HUES64 (cell line): ENCODE results near the gene RAB6B.

Experiments used
- H3K27ac ChIP-seq: 2 replicates; pipeline ENCODE4 v1.7.0; 2013; ENCODE audit warnings: low read depth, low read length, inconsistent platforms
- H3K27me3 ChIP-seq: 2 replicates; pipeline ENCODE4 v1.6.1; 2013; ENCODE audit warnings: mild to moderate bottlenecking, low read length; ENCODE audit not compliant: insufficient read depth
- H3K36me3 ChIP-seq: 2 replicates; pipeline ENCODE4 v1.6.1; 2013; ENCODE audit warnings: mild to moderate bottlenecking, low read length; ENCODE audit not compliant: insufficient read depth
- H3K4me1 ChIP-seq: 2 replicates; pipeline ENCODE4 v1.6.1; 2013; ENCODE audit warnings: mild to moderate bottlenecking, low read length, moderate library complexity; ENCODE audit not compliant: insufficient read depth
- H3K4me3 ChIP-seq: 2 replicates; pipeline ENCODE4 v1.5.1; 2013; ENCODE audit warnings: mild to moderate bottlenecking, low read length, moderate library complexity
- H3K9ac ChIP-seq: 2 replicates; pipeline ENCODE4 v1.6.1; 2013; ENCODE audit warnings: mild to moderate bottlenecking, low read depth, low read length
- H3K9me3 ChIP-seq: 2 replicates; pipeline ENCODE4 v1.6.1; 2013; ENCODE audit warnings: low read depth, low read length; ENCODE audit not compliant: insufficient read depth
- WGBS: fragments of 150-250, 120-280 bp; methylation state at CpG from one replicate; pipeline ENCODE4 v1.1.7; 2013; ENCODE audit warnings: missing lambda C conversion rate; 5-methylcytosine and 5-hydroxymethylcytosine counted together

RAB6B gene

DNA sequence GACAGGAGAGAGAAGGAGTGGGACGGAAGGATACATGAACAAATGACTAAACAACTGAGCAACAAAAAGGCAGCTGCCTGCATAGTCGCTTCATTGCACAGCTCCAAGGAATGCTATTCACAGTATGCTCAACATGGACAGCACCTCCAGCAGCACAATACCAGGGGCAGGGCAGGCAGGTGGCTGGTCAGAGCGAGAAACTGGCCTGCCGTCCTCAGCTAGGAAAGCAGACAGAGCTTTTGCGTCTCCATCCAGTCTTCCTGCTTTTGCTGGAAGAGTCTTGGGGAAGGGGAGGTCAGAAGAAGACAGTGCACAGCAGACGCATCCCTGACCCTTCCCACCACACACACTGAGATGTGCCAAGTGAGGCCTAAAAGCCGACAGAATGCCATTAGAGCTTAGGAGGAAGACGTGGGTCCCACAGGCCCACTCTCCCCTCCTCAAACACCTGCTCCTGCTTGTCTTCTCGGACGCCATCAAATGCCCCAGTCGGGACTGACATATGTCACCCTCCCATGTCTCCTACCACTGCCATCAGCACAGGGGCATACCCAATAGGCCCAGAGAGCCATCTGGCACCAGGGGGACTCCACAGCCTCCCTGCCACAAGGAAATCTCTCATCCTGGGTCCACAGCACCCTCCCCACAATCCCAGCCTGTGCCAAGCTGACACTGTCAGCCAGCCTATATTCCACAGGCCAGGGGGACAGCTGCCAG is 3.9 kb downstream of the RAB6B start:
- no peak overlapping the region for H3K27ac ChIP-seq
- no peak overlapping the region for H3K4me3 ChIP-seq
- peaks cover 40% of the 10 kb centered on the region for H3K27me3 ChIP-seq
- WGBS, result 91% methylated on average over 11 of the region's 11 CpGs
- H3K36me3 ChIP-seq, result no peaks in the 10 kb centered on the region
- H3K9ac ChIP-seq, result no peak overlapping the region
- no peaks in the 10 kb centered on the region for H3K9me3 ChIP-seq
- H3K4me1 ChIP-seq, result peaks cover 18% of the 10 kb centered on the region

DNA sequence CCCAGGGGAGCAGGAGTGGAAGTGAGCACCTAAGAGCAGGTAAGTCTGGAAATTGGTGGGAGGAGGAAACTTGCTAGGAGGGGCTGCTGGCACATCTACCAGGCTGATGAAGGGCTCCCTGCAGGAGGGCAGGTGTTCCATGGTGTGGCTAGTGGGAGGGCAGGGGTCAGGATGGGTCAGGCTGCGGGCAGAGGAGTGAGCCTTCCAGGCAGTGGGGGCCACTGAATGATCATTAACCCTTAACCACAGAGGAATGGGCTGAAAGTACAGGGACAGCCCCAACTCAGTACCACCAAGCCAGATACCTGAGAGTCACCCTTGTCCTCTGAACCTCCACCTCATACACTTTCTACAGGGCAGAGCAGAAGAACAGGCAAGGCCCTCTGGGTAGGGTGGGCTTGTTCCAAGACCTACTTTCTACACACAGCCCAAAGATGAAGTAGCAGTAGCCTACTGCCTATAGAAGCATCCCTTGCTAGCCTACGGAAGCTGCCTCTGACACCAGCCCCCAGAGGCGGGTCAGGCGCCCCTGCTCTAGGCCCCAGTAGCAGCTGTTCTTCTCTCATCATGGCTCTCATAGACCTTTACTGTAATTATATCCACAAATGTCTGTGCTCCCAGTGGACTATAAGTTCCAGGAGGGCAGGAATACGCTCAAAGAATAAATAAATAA is 4.6 kb downstream of the RAB6B start:
- WGBS, result 91% methylated on average over 5 of the region's 5 CpGs
- Histone ChIP-seq H3K4me3 (no peak overlapping the region), H3K9ac (no peak overlapping the region), H3K36me3 (no peaks in the 10 kb centered on the region), H3K9me3 (no peaks in the 10 kb centered on the region), H3K4me1 (peaks cover 18% of the 10 kb centered on the region), H3K27ac (no peak overlapping the region), H3K27me3 (peaks cover 33% of the 10 kb centered on the region)

DNA sequence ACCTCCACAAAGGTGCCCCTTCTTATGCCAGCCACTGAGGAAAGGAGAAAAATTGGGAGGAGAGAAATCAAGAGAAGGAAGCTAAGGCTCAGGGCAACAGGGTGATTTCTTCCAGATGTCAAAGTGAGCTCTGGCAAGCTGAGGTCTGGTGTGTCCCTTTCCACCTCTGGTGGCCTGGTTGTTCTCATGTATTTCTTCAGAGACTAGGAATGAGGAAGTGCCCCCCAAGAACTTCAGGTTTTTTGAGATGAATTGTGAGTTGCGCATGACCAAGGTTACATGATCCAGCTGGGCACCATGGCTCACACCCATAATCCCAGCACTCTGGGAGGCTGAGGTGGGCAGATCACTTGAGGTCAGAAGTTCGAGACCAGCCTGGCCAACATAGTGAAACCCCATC is 5.6 kb downstream of the RAB6B start:
- WGBS, result 93% methylated on average over 2 of the region's 2 CpGs
- no peak overlapping the region for H3K4me3 ChIP-seq
- no peak overlapping the region for H3K27ac ChIP-seq
- H3K9me3 ChIP-seq, result no peaks in the 10 kb centered on the region
- H3K36me3 ChIP-seq, result no peaks in the 10 kb centered on the region
- H3K9ac ChIP-seq, result no peak overlapping the region
- H3K27me3 ChIP-seq, result peaks cover 23% of the 10 kb centered on the region
- H3K4me1 ChIP-seq, result peaks cover 18% of the 10 kb centered on the region

DNA sequence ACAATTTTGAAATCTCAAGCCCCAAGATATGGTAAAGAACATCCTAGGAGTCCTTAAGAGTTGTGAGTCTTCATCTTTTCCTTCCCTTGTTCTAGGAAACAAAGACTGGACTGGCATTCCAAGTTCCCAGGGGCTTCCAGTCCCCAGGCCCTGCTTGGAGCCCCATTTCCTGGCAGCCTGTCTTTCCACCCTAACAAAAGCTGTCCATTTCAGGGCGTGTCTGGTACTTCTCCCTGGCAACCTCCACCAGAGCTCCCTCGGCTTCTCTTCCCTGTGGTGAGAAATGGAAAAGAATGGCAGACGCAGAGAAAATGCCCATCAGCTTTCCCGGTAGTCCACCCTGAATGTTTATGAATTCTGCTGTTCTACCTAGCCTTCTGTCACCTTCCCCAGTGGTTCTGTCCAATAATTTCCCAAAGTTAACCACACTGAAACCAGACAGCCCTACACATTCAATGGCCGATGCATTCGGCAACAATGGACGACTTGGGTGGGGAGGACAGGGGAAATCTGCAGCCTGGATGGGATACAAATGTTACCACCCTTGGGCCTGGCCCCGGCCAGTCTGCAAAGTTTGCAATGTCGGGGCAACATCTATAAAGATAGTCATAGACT is 6.8 kb downstream of the RAB6B start:
- Histone ChIP-seq H3K4me1 (peaks cover 15% of the 10 kb centered on the region), H3K36me3 (no peaks in the 10 kb centered on the region), H3K4me3 (no peak overlapping the region), H3K9ac (no peak overlapping the region), H3K27me3 (peaks cover 13% of the 10 kb centered on the region), H3K9me3 (no peaks in the 10 kb centered on the region), H3K27ac (no peak overlapping the region)
- WGBS, result 90% methylated on average over 9 of the region's 9 CpGs

DNA sequence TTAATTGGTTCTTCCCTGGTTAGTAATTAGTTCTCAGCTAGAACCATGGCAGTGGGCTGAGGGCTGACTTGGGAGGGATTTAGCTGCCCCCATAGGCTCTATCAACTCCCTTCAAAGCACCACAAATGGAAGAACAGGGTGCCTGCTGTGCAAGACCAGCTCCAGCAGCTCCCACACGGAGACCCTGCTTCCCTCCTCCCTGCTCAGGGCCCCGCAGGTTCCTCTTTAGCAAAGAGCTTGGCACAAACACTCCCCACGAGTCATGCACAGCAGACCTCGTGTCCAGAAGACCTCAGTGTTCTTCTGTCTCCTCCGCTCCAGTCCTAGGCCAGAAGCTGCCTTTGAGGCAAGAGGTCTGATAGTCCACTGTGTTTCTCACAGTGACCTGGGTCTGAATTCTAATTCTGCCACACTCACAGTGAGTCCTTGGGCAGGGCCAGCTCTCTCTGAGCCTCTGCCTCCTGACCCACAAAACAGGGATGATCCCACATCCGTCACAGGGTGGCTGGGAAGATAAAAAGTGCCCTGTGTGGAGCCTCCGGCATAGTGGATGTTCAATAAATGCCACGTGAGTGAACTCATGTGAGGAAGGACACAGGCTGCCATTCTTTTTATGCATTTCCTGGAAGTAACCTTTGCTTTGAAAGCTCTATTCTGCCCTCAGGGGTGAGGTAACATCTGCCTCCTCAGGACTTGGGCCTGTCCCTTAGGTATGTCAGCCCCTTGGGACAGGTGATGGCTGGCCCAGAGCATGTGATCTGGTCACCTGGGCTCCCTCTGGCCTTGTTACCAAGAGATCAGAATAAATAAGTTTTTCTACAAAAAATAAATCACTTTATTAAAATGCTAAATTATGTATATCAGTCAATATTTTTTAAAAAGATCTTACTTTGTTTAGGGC is 7.6 kb downstream of the RAB6B start:
- WGBS, result 66% methylated on average over 8 of the region's 8 CpGs
- H3K4me1 ChIP-seq, result peaks cover 11% of the 10 kb centered on the region
- H3K4me3 ChIP-seq, result no peak overlapping the region
- no peak overlapping the region for H3K9ac ChIP-seq
- H3K27me3 ChIP-seq, result peaks cover 5% of the 10 kb centered on the region; the same call in 1 of the 2 replicates
- H3K27ac ChIP-seq, result no peak overlapping the region
- no peaks in the 10 kb centered on the region for H3K9me3 ChIP-seq
- no peaks in the 10 kb centered on the region for H3K36me3 ChIP-seq

DNA sequence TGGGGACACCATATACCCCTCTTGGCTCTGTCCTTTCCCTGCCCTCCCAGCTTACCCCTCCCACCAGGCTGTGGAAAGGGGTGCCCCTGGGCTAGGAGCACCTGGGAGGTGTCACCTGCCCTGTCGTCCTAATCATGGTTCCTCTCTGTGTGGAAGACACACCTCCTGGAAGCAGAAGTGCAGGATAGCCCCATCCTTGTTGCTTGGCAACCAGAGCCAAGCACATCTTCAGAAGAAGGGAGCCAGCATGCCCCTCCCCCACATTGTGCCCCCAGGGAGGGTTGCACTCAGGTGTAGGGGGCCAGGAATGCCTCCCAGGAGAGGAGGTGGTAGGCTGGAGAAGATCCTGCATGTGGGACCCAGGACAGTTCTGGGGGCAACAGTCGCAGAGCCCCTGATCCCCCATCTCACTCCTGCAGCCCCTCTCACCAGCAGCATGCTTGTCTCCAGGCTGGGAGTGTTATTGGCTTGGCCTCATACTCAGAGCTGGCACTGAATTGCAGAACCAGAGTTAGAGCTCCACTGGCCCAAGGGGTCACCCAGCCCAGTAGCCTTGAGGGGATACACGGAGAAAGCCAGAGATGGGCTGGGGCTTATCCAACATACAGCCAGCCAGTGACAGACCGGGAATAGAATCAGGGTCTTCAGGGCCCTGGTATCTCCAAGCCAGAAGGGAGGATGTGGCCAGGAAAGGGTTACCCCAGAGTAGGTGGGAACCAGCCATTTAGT is 8.4 kb downstream of the RAB6B start:
- Histone ChIP-seq H3K9ac (no peak overlapping the region), H3K36me3 (no peaks in the 10 kb centered on the region), H3K9me3 (no peaks in the 10 kb centered on the region), H3K4me3 (no peak overlapping the region), H3K27ac (no peak overlapping the region), H3K27me3 (no peaks in the 10 kb centered on the region), H3K4me1 (peaks cover 11% of the 10 kb centered on the region)
- WGBS, result 80% methylated on average over 4 of the region's 4 CpGs

DNA sequence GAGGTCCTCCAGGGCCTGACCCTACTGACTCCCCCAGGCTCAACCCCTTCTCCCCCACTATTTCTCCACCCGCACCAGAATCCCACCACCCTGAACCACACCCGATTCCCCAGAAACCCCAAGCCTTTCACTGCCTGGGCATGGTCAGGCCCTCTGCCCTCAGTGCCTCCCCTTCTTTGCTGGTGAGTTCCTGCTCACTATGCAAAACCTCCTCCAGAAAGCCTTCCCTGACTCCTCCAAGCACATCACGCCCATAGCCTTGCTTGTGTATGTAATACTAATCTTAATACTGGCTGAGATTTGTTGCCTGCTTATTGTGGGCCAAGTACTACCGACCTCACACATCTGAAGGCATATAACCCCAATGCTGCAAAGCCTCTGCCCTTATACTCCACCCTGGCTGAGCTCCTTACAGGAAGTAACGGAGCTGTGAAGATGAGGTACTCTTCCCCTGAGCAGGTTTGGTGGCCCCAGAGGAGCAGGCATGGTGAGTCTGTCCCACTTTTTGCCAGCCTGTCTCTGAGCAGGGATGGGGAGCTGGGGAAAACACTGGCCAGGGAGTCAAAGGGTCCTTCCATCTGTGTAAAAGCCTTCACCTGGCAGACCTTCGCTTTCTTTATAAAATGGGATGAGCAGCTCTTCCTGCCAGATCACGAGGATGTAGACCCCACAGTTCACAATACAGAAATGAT is 9.5 kb downstream of the RAB6B start:
- Histone ChIP-seq H3K9ac (no peak overlapping the region), H3K36me3 (no peaks in the 10 kb centered on the region), H3K4me3 (no peak overlapping the region), H3K27me3 (no peaks in the 10 kb centered on the region), H3K27ac (no peak overlapping the region), H3K9me3 (no peaks in the 10 kb centered on the region), H3K4me1 (peaks cover 11% of the 10 kb centered on the region)
- WGBS, result 93% methylated on average over 6 of the region's 7 CpGs

DNA sequence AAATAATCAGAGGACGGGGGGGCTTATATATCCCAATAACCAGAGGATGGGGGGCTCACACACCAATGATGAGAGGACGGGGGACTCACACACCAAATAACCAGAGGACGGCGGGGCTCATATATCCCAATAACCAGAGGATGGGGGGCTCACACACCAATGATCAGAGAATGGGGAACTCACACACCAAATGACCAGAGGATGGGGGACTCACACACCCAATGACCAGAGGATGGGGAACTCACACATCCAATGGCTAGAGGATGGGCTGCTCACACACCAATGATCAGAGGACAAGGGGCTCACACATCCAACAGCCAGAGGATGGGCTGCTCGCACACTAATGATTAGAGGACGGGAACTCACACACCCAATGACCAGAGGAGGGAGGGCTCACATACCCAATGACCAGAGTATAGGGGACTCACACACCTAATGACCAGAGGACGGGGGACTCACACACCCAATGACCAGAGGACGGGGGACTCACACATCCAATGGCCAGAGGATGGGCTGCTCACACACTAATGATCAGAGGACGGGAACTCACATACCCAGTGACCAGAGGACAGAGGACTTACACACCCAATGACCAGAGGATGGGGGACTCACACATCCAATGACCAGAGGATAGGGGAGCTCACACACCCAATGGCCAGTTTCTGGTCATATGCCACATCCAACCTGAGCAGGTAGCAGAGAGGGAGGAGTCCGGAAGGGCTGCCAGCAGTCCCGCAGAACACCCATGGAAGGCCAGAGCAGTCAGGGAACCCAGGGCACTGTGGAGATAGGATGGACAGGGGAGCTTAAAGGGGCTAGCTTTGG is 10.6 kb downstream of the RAB6B start:
- H3K27me3 ChIP-seq, result no peaks in the 10 kb centered on the region
- H3K36me3 ChIP-seq, result no peaks in the 10 kb centered on the region
- no peak overlapping the region for H3K9ac ChIP-seq
- no peak overlapping the region for H3K4me3 ChIP-seq
- peaks cover 11% of the 10 kb centered on the region for H3K4me1 ChIP-seq
- WGBS, result 92% methylated on average over 11 of the region's 11 CpGs
- no peaks in the 10 kb centered on the region for H3K9me3 ChIP-seq
- H3K27ac ChIP-seq, result no peak overlapping the region

DNA sequence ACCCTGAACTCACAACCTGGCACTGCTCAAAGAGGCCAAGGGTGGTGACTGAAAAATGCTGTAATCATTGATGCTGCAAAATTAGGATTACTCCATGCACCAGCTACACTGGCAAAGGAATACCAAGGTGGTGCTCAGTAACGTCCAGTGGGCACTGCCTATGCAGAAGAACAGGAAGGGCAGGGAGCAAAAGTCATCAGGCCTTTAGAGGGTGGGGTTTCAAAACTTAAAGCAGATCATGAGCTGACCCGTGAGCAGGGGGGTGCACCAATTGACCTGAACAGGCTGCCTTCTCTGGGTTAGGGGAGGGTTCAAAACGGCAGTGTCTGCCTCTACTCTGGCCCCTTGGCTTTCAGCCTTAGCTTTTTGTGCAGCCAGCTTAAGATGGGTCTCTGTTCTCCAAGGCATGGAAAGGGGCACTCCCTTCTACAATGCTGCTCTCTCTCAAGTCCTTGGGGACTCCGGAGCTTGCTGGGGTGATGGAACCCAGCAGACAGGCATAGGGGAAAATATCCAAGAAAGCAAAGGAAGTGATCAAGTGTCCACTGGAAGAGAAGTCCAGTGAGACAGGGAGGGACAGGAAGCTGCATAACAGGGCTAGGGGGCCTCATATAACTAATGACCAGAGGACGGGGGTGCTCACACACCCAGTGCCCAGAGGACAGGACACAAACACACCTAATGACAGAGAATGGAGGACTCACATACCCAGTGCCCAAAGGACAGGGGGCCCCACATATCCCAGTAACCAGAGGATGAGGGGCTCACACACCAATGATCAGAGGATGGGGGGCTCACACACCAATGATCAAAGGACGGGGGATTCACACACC is 11.4 kb downstream of the RAB6B start:
- Histone ChIP-seq H3K9me3 (no peaks in the 10 kb centered on the region), H3K27ac (no peak overlapping the region), H3K27me3 (no peaks in the 10 kb centered on the region), H3K4me3 (no peak overlapping the region), H3K9ac (no peak overlapping the region), H3K4me1 (peaks cover 11% of the 10 kb centered on the region), H3K36me3 (no peaks in the 10 kb centered on the region)
- 91% methylated on average over 6 of the region's 6 CpGs for WGBS
